ENCODE results near the gene DTNB.

DNA sequence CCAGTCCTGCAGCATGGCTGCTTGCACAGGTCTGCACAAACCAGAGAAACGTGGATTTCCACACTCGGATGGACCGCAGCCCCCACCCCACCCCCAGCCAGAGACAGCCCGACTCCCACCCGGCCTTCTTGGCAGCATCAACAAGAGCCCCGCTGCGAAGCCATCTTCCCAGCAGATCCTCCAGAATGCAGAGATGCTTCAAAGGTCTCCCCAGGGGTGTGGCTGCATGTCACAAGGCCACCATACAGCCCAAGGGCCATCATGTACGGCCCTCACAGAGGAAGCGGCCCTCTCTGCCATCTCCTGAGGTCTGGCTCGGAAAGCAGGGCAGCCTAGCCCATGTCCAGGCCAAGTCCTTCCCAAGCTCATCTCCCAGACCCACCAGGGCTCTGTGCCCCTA is 343.1 kb downstream of the DTNB start:
- TF ChIP-seq, protein P1, sequence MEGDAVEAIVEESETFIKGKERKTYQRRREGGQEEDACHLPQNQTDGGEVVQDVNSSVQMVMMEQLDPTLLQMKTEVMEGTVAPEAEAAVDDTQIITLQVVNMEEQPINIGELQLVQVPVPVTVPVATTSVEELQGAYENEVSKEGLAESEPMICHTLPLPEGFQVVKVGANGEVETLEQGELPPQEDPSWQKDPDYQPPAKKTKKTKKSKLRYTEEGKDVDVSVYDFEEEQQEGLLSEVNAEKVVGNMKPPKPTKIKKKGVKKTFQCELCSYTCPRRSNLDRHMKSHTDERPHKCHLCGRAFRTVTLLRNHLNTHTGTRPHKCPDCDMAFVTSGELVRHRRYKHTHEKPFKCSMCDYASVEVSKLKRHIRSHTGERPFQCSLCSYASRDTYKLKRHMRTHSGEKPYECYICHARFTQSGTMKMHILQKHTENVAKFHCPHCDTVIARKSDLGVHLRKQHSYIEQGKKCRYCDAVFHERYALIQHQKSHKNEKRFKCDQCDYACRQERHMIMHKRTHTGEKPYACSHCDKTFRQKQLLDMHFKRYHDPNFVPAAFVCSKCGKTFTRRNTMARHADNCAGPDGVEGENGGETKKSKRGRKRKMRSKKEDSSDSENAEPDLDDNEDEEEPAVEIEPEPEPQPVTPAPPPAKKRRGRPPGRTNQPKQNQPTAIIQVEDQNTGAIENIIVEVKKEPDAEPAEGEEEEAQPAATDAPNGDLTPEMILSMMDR (conservative IDR thresholded peaks at IDR 0.05), result no peak
- no peak for TF ChIP-seq ZFX (IDR thresholded peaks at IDR 0.05)

All from C4-2B (cell line).